Peyer's patch (tissue), 4 donors: ENCODE results near the gene ITK.

ENCODE experiments used
- POLR2A ChIP-seq, 2 donors: fragments of 450-650 bp; IDR thresholded peaks; one replicate each; pipeline ENCODE4 v1.5.1; 2017; ENCODE audit warnings: antibody characterized with exemption in 2 of 2, mild to moderate bottlenecking in 2 of 2, moderate library complexity in 2 of 2
- TF ChIP-seq, protein P1 (sequence below), 6 experiments: fragments of 450-650 bp in 4 of 6; fragments of 200-600 bp in 2 of 6; sonication (generic) in 1 of 6; IDR thresholded peaks; one replicate each; pipeline ENCODE4 v1.5.1; 2017 to 2019; ENCODE audit warnings: antibody characterized with exemption in 6 of 6, mild to moderate bottlenecking in 3 of 6, moderate library complexity in 1 of 6

DNA sequence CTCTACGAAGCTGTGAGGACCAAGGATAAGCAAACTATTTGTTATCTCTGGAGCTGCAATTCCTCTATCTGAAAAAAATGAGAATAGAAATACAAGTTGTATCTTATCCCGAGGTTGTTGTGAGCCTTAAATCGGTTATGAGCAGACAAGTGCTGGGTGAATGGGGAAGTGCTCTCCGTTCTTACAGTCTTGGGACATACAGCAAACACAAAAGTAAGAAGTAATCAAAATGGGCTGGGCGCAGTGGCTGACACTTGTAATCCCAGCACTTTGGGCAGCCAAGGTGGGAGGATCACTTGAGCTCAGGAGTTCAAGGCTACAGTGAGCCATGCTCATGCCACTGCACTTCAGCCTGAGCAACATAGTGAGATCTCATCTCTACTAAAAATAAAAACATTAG lies 31.7 kb downstream of the ITK start:
- TF ChIP-seq, protein P1, sequence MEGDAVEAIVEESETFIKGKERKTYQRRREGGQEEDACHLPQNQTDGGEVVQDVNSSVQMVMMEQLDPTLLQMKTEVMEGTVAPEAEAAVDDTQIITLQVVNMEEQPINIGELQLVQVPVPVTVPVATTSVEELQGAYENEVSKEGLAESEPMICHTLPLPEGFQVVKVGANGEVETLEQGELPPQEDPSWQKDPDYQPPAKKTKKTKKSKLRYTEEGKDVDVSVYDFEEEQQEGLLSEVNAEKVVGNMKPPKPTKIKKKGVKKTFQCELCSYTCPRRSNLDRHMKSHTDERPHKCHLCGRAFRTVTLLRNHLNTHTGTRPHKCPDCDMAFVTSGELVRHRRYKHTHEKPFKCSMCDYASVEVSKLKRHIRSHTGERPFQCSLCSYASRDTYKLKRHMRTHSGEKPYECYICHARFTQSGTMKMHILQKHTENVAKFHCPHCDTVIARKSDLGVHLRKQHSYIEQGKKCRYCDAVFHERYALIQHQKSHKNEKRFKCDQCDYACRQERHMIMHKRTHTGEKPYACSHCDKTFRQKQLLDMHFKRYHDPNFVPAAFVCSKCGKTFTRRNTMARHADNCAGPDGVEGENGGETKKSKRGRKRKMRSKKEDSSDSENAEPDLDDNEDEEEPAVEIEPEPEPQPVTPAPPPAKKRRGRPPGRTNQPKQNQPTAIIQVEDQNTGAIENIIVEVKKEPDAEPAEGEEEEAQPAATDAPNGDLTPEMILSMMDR (IDR thresholded peaks at IDR 0.05) = no peak
- no peak for TF ChIP-seq POLR2A (IDR thresholded peaks at IDR 0.05)
